KOPT-K1 (cell line): ENCODE data around the gene SCYGR1.

ENCODE experiments used
- H3K27ac ChIP-seq: fragments of 200-600 bp; sonication (generic); 2 replicates; pipeline ENCODE4 v1.5.1; 2016; ENCODE audit warnings: antibody characterized with exemption, mild to moderate bottlenecking, low read depth, low read length; ENCODE audit not compliant: poor library complexity, severe bottlenecking
- H3K36me3 ChIP-seq: fragments of 200-600 bp; sonication (generic); 2 replicates; pipeline ENCODE4 v1.5.1; 2017; ENCODE audit warnings: antibody characterized with exemption, mild to moderate bottlenecking, low read length, moderate library complexity; ENCODE audit not compliant: insufficient read depth
- H3K9me3 ChIP-seq: fragments of 200-600 bp; sonication (generic); 2 replicates; pipeline ENCODE4 v1.5.1; 2017; ENCODE audit warnings: antibody characterized with exemption, low read length, mild to moderate bottlenecking; ENCODE audit not compliant: insufficient read depth, poor library complexity, severe bottlenecking

SCYGR1 gene

DNA sequence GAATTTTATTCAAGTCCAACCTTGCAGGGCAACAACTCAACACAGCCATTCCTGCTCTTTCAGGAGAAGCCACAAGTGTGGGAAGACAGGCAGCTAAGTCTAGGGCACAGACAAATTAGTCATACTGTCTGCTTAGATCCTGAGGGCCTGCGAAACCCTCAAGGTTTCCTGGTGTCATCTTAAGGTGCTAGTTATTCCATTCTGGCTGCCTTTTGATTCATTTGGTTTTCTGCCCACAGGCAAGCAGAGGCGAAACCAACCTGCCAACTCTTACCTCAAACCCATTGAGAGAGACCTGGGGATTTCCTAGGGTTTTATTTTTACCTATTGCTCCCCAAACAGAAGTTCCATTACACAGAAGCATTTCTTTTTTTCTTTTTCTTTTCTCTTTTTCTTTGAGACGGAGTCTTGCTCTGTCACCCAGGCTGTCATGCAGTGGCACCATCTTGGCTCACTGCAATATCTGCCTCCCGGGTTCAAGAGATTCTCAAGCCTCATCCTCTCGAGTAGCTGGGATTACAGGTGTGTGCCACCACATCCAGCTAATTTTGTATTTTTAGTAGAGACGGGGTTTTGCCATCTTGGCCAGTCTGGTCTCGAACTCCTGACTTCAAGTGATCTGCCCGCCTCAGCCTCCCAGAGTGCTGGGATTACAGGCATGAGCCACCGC is 23.7 kb upstream of the SCYGR1 start:
- Histone ChIP-seq H3K9me3 (no peaks in the 10 kb centered on the region), H3K27ac (no peak overlapping the region), H3K36me3 (no peaks in the 10 kb centered on the region)

GRCh38 chr2:227410191-227410590 is 22.4 kb upstream of the SCYGR1 start:
- H3K36me3 ChIP-seq, result no peaks in the 10 kb centered on the region
- no peaks in the 10 kb centered on the region for H3K9me3 ChIP-seq
- H3K27ac ChIP-seq, result no peak overlapping the region

DNA sequence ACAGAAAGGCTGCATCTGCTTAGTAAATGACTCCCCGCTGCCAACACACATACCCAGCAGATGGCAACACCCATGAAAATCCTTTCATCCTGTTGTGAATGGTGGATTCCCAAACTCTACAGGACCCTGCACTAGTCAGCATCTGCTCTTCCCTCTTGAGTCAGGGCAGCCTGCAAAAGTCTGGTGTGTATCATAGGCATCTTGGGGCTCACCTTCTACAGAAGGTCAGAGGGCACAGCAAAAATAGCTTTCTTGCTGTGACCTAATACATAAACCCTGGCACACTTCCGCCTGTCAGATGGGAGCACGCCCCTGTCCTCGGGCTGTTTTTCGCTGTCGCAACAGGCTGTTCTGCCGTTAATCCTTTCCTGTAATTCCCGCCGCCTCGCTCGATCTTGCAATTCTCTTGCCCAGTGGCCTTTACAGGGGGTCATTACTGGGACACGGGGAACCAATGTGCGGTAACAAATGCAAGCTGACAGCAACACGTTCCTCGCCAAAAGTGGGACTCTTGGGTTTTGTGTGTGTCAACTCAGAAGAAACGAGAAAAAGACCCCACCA is 19.9 kb upstream of the SCYGR1 start:
- H3K36me3 ChIP-seq, result no peaks in the 10 kb centered on the region
- H3K27ac ChIP-seq, result no peak overlapping the region
- H3K9me3 ChIP-seq, result no peaks in the 10 kb centered on the region

GRCh38 chr2:227406177-227407031 is 18.7 kb upstream of the SCYGR1 start:
- Histone ChIP-seq H3K36me3 (no peaks in the 10 kb centered on the region), H3K27ac (no peak overlapping the region), H3K9me3 (no peaks in the 10 kb centered on the region)

GRCh38 chr2:227404585-227405271 is 17.0 kb upstream of the SCYGR1 start:
- H3K9me3 ChIP-seq, result no peaks in the 10 kb centered on the region
- H3K36me3 ChIP-seq, result no peaks in the 10 kb centered on the region
- no peak overlapping the region for H3K27ac ChIP-seq

GRCh38 chr2:227402959-227403358 is 15.2 kb upstream of the SCYGR1 start:
- Histone ChIP-seq H3K36me3 (no peaks in the 10 kb centered on the region), H3K9me3 (no peaks in the 10 kb centered on the region), H3K27ac (no peak overlapping the region)

GRCh38 chr2:227402321-227402720 is 14.6 kb upstream of the SCYGR1 start:
- Histone ChIP-seq H3K9me3 (no peaks in the 10 kb centered on the region), H3K36me3 (no peaks in the 10 kb centered on the region), H3K27ac (no peak overlapping the region)

DNA sequence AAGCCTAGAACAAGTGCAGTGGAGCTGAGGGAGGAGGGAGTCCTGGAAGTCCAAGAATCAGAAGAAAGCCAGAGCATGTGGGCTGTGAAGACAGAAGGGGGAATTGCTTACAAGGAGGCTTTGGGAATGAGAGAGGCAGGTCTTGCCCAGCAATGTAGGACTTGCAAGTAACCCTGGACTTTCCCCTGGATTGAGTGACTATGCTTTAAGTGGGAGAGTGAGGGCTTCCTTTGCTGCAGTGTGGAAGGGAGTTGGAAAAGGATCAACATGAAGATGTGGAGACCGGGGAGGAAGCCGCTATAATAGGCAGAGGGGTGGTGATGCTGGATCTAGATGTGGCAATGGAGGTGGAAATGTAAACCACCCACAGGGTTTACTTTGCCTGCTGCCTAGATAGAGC is 13.8 kb upstream of the SCYGR1 start:
- Histone ChIP-seq H3K9me3 (no peaks in the 10 kb centered on the region), H3K27ac (no peak overlapping the region), H3K36me3 (no peaks in the 10 kb centered on the region)

- Histone ChIP-seq H3K9me3 (no peaks in the 10 kb centered on the region), H3K36me3 (no peaks in the 10 kb centered on the region), H3K27ac (no peak overlapping the region)
These were observed 11.2 kb upstream of the SCYGR1 start for GRCh38 chr2:227398684-227399670.

DNA sequence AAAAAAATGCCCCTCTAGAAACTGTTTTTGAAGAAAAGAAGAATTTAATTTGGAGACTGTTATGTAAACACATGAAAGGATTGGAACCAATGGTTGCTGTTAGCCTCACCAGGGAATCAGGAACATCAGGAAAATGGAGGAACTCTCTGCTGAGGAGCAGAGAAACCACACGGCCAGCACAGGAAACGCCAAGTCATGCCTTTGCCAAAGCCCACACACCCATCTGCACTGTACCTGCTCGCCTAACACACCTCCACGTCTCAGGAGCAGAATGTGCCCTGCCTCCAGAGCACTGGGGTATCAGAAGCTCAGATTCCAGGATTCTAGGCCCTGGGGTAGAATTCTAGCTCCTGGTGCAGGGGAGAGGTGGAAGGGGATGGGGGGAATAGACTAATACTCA is 9.8 kb upstream of the SCYGR1 start:
- no peak overlapping the region for H3K27ac ChIP-seq
- H3K36me3 ChIP-seq, result no peaks in the 10 kb centered on the region
- no peaks in the 10 kb centered on the region for H3K9me3 ChIP-seq

- Histone ChIP-seq H3K36me3 (no peaks in the 10 kb centered on the region), H3K9me3 (no peaks in the 10 kb centered on the region), H3K27ac (no peak overlapping the region)
These were observed 7.8 kb upstream of the SCYGR1 start for GRCh38 chr2:227395556-227395955.

DNA sequence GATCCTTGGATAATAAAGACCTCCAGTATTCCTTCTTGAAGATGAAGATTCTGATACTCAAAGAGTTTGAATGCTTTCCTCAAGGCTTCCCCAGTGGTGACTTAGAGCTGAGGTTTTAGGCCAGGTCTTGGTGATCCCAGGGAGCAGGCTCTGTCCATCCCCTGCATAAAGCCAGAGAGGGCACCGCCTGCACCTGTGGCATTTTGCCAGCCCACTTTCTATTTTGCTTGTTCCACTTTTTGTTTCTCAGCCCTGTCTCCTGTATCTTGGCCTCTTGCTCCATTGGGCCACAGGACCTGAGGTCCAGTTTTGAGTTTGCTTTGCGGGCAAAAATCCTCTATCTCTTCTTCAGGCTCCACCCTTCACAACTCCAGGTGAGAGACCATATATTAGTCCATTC is 6.7 kb upstream of the SCYGR1 start:
- Histone ChIP-seq H3K36me3 (no peaks in the 10 kb centered on the region), H3K27ac (no peak overlapping the region), H3K9me3 (no peaks in the 10 kb centered on the region)

- Histone ChIP-seq H3K9me3 (no peaks in the 10 kb centered on the region), H3K36me3 (no peaks in the 10 kb centered on the region), H3K27ac (no peak overlapping the region)
These were observed 2.9 kb upstream of the SCYGR1 start for GRCh38 chr2:227390468-227391256.

DNA sequence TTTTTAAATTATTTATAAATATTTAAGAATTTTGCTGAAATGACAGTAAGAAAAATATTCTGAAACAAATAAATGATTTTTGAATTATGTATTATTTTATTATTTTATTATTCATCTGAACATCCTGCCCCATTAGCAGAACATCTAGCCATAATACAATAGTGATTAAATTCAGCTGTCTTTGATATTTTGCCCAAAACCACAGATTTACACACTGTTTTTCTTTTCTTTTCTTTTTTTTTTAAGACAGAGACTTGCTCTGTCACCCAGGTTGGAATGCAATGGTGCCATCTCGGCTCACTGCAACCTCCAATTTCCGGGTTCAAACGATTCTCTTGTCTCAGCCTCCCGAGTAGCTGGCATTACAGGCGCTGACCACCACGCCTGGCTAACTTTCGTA is 1.9 kb upstream of the SCYGR1 start:
- H3K36me3 ChIP-seq, result no peaks in the 10 kb centered on the region
- H3K9me3 ChIP-seq, result no peaks in the 10 kb centered on the region
- H3K27ac ChIP-seq, result no peak overlapping the region
